Measurements from ENCODE around the gene COL4A2. TPM values are rescaled to one million over a fixed set of nuclear protein-coding genes. Genes with fewer than 3 reads are reported as not detected.
A peak's percentile ranks its signal among the peaks of the same experiment; 100 is the strongest.

COL4A2 gene
- total RNA-seq, 1 donor from 2014 or later = 417 TPM

GRCh38 chr13:110285991-110286832, 20.9 kb upstream of the COL4A2 start:
- intact Hi-C loops (cut with DNase I) = no loop called here
- no peak for DNase-seq (ENCODE audit: low spot score)

GRCh38 chr13:110286833-110287819, 20.0 kb upstream of the COL4A2 start:
- DNase-seq (ENCODE audit: low spot score) (no peak), ATAC-seq (peak; percentile 76)
- intact Hi-C loops (cut with DNase I) = no loop called here

More at GRCh38 chr13:110285991-110286832, 20.9 kb upstream of the COL4A2 start:
- peak; percentile 43 for ATAC-seq

- DNase-seq (ENCODE audit: low spot score) (no peak), ATAC-seq (no peak)
- intact Hi-C loops (cut with DNase I) = no loop called here
These were observed 17.9 kb upstream of the COL4A2 start for GRCh38 chr13:110289174-110289573.

- DNase-seq (ENCODE audit: low spot score) (no peak), ATAC-seq (no peak)
- intact Hi-C loops (cut with DNase I) = no loop called here
These were observed 17.4 kb upstream of the COL4A2 start for GRCh38 chr13:110289661-110290060.

GRCh38 chr13:110290153-110290552, 16.9 kb upstream of the COL4A2 start:
- ATAC-seq (no peak), DNase-seq (ENCODE audit: low spot score) (no peak)
- intact Hi-C loops (cut with DNase I) = no loop called here

GRCh38 chr13:110290826-110291225, 16.3 kb upstream of the COL4A2 start:
- no peak for ATAC-seq
- DNase-seq (ENCODE audit: low spot score) = no peak
- intact Hi-C loops (cut with DNase I) = no loop called here

- intact Hi-C loops (cut with DNase I) = no loop called here
- ATAC-seq (no peak), DNase-seq (ENCODE audit: low spot score) (peak; percentile 45)
These were observed 15.8 kb upstream of the COL4A2 start for GRCh38 chr13:110291286-110291685.

- intact Hi-C loops (cut with DNase I) = no loop called here
- ATAC-seq = no peak
- peak; percentile 8 for DNase-seq (ENCODE audit: low spot score)
These were observed 14.0 kb upstream of the COL4A2 start for GRCh38 chr13:110293037-110293436.

- DNase-seq (ENCODE audit: low spot score) = peak; percentile 17
- intact Hi-C loops (cut with DNase I) = no loop called here
- ATAC-seq = no peak
These were observed 13.4 kb upstream of the COL4A2 start for GRCh38 chr13:110293649-110294048.

- peak; percentile 72 for ATAC-seq
- intact Hi-C loops (cut with DNase I) = no loop called here
- DNase-seq (ENCODE audit: low spot score) = peak; percentile 45
These were observed 12.9 kb upstream of the COL4A2 start for GRCh38 chr13:110294146-110294545.

- DNase-seq (ENCODE audit: low spot score) (no peak), ATAC-seq (no peak)
- intact Hi-C loops (cut with DNase I) = no loop called here
These were observed 12.5 kb upstream of the COL4A2 start for GRCh38 chr13:110294622-110295021.

GRCh38 chr13:110297011-110297410, 10.1 kb upstream of the COL4A2 start:
- intact Hi-C loops (cut with DNase I) = no loop called here
- ATAC-seq (no peak), DNase-seq (ENCODE audit: low spot score) (no peak)

- DNase-seq (ENCODE audit: low spot score) (no peak), ATAC-seq (no peak)
- intact Hi-C loops (cut with DNase I) = no loop called here
These were observed 9.1 kb upstream of the COL4A2 start for GRCh38 chr13:110297766-110298504.

- peak; percentile 19 for ATAC-seq
- intact Hi-C loops (cut with DNase I) = no loop called here
- peak; percentile 67 for DNase-seq (ENCODE audit: low spot score)
These were observed 8.4 kb upstream of the COL4A2 start for GRCh38 chr13:110298505-110299282.

- intact Hi-C loops (cut with DNase I) = no loop called here
- peak; percentile 25 for ATAC-seq
- DNase-seq (ENCODE audit: low spot score) = no peak
These were observed 7.7 kb upstream of the COL4A2 start for GRCh38 chr13:110299283-110299840.

- intact Hi-C loops (cut with DNase I) = loop anchor here (10.0 kb wide), 1 partner anchor 55 kb away; no protein-coding TSS in a partner anchor
- ATAC-seq (peak; percentile 68), DNase-seq (ENCODE audit: low spot score) (no peak)
These were observed 6.8 kb upstream of the COL4A2 start for GRCh38 chr13:110300090-110300815.

- ATAC-seq = no peak
- intact Hi-C loops (cut with DNase I) = loop anchor here (10.0 kb wide), 1 partner anchor 56 kb away; no protein-coding TSS in a partner anchor
- no peak for DNase-seq (ENCODE audit: low spot score)
These were observed 6.0 kb upstream of the COL4A2 start for GRCh38 chr13:110301083-110301482.

All from sciatic nerve (tissue), 2 donors.